ENCODE measurements around the gene RASSF8.

GRCh38 chr12:26032290-26032689, 73.8 kb downstream of the RASSF8 start:
- no peak for TF ChIP-seq CTCF (IDR thresholded peaks at IDR 0.05; ENCODE audit: extremely low read depth in 1 of 2, insufficient read depth in 1 of 2, low read depth in 1 of 2, low read length in 2 of 2)
- TF ChIP-seq POLR2A (IDR thresholded peaks at IDR 0.05; ENCODE audit: low read depth, low read length): no peak
- no peak for TF ChIP-seq EZH2 (IDR thresholded peaks at IDR 0.05; ENCODE audit: borderline replicate concordance, low read depth, low read length, severe bottlenecking)
- no peak for TF ChIP-seq POLR2AphosphoS5 (IDR thresholded peaks at IDR 0.05; ENCODE audit: insufficient read depth, low read depth, low read length)
- no peak for TF ChIP-seq MYC (IDR thresholded peaks at IDR 0.05; ENCODE audit: low read depth, low read length)
- TF ChIP-seq JUN (IDR thresholded peaks at IDR 0.05; ENCODE audit: borderline replicate concordance, insufficient read depth, insufficient read length, low read depth): no peak
- TF ChIP-seq FOS (IDR thresholded peaks at IDR 0.05; ENCODE audit: borderline replicate concordance, insufficient read depth, low read length): no peak
- TF ChIP-seq MAX (IDR thresholded peaks at IDR 0.05; ENCODE audit: insufficient read depth, insufficient read length): no peak

Measured in endothelial cell of umbilical vein (primary cell).